ENCODE data around the gene SOX18. TPM values are rescaled to one million over a fixed set of nuclear protein-coding genes. Genes with fewer than 3 reads are reported as not detected.

Gene SOX18
- total RNA-seq, 4 donors from 2014 or later = 7.5 to 16.9 (median 10.6) TPM

GRCh38 chr20:64086801-64087200 lies 37.4 kb upstream of the SOX18 start:
- H3K36me3 ChIP-seq = no peaks in the 10 kb centered on the region
- no peak overlapping the region for H3K27ac ChIP-seq
- DNase-seq = no peak
- no peaks in the 10 kb centered on the region for H3K9me3 ChIP-seq
- TF ChIP-seq CTCF (IDR thresholded peaks at IDR 0.05) (no peak), POLR2A (IDR thresholded peaks at IDR 0.05) (no peak)
- intact Hi-C loops (cut with DNase I) = no loop called here
- peaks cover 0 to 22% of the 10 kb centered on the region in 2 donors for H3K4me1 ChIP-seq
- 96 to 97% methylated on average over 11 of the region's 11 CpGs for WGBS, 2 donors
- H3K27me3 ChIP-seq = no peaks in the 10 kb centered on the region
- H3K4me3 ChIP-seq (replicated peaks in 1 of 3) = no peak overlapping the region

GRCh38 chr20:64084685-64085152 lies 35.3 kb upstream of the SOX18 start:
- intact Hi-C loops (cut with DNase I) = no loop called here

DNA sequence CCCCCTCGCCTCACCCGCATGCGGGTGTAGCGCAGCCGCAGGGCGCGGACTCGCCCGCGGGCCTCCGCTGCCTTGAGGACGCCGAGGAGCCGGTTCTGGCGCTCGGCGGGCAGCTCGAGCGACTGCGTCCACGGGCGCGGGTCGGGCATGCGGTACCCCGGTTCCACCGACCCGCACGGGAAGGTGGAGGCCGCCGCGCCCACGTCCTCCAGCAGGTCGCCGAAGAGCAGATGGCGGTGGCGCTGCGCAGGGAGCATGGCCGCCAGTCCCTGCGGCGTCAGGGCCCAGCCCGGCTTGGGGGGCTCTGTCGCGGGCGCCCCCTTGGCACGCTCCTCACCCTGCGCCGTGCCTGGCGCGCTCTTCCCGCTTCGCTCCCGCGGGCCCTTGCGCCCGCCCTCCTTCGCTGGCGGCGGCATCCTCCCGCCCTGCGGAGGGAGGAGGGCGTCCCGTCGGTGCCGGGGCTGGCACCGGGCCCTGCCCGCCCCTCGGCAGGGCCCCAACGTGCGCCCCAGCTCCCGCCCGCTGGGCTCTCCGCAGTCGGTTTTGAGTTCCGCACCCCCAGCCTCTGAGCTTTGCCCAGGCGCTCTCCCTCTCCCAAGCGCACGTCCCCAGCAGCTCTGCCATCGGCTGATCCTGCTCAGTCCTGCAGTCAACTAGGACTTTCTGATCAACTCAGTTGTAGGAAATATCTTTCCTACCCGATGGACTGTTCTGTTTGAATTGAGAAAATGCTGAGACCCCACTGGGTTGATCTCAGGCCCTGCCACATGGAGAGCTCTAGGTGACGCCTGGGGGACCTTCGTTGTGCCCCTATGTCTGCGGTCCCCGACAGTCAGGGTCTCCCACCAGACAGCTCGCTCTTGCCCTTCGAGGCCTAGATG lies 34.6 kb upstream of the SOX18 start, which contains the start of gene LKAAEAR1:
Gene LKAAEAR1 (minus strand): TSS at position 595 of the 881 bp plus-strand sequence. CDS start 179 bp downstream, at position 416.
- 7 to 18% methylated on average over 8 to 17 of the region's 86 CpGs for WGBS, 2 donors
- H3K36me3 ChIP-seq = no peaks in the 10 kb centered on the region
- intact Hi-C loops (cut with DNase I) = no loop called here
- no peak within 1 kb of the TSS for H3K27ac ChIP-seq
- peaks cover 3 to 26% of the 10 kb centered on the region in 2 donors for H3K4me1 ChIP-seq
- no peaks in the 10 kb centered on the region for H3K27me3 ChIP-seq
- no peaks in the 10 kb centered on the region for H3K9me3 ChIP-seq
- DNase-seq = no peak
- H3K4me3 ChIP-seq (replicated peaks in 1 of 3) = peak within 1 kb of the TSS in 1 of 3 donors; percentile 44
- TF ChIP-seq CTCF (IDR thresholded peaks at IDR 0.05) (no peak), POLR2A (IDR thresholded peaks at IDR 0.05) (no peak)

More at GRCh38 chr20:64084685-64085152, 35.3 kb upstream of the SOX18 start:
- Histone ChIP-seq H3K4me3 (replicated peaks in 1 of 3) (no peak overlapping the region), H3K36me3 (no peaks in the 10 kb centered on the region), H3K4me1 (peaks cover 0 to 22% of the 10 kb centered on the region in 2 donors), H3K27me3 (no peaks in the 10 kb centered on the region), H3K9me3 (no peaks in the 10 kb centered on the region), H3K27ac (no peak overlapping the region)
- TF ChIP-seq CTCF (IDR thresholded peaks at IDR 0.05) (no peak), POLR2A (IDR thresholded peaks at IDR 0.05) (no peak)
- DNase-seq = no peak
- WGBS, 2 donors = 0% methylated on average over 1 to 6 of the region's 23 CpGs

GRCh38 chr20:64083378-64083803 lies 34.0 kb upstream of the SOX18 start:
- Histone ChIP-seq H3K27ac (no peak overlapping the region), H3K4me3 (replicated peaks in 1 of 3) (peak overlapping the region in 1 of 3 donors; percentile 44), H3K4me1 (peaks cover 9 to 32% of the 10 kb centered on the region in 2 donors), H3K27me3 (no peaks in the 10 kb centered on the region), H3K9me3 (no peaks in the 10 kb centered on the region), H3K36me3 (no peaks in the 10 kb centered on the region)
- TF ChIP-seq POLR2A (IDR thresholded peaks at IDR 0.05) = no peak
- TF ChIP-seq CTCF (IDR thresholded peaks at IDR 0.05) = peak; percentile 24 to 72 (median 40)
- 0 to 10% methylated on average over 1 to 2 of the region's 52 CpGs for WGBS, 2 donors
- intact Hi-C loops (cut with DNase I) = no loop called here
- peak; percentile 65 to 73 for DNase-seq

All from thyroid gland (tissue), 4 donors.